PC-9 (cell line): ENCODE measurements around the gene LTC4S.

Experiments
- CTCF ChIP-seq: fragments of 200-600 bp; sonication (generic); conservative IDR thresholded peaks from 2 replicates; pipeline ENCODE4 v1.6.1; 2017; ENCODE audit warnings: mixed run types, antibody characterized with exemption, mild to moderate bottlenecking, moderate library complexity
- EZH2 ChIP-seq: fragments of 200-600 bp; sonication (generic); IDR thresholded peaks from 2 replicates; pipeline ENCODE4 v1.8.0; 2017; ENCODE audit warnings: antibody characterized with exemption, low read depth

GRCh38 chr5:179800071-179800695 is 6.4 kb downstream of the LTC4S start:
- TF ChIP-seq CTCF (no peak), EZH2 (no peak)
